HepG2 (cell line): ENCODE results near the gene PRKAR1A. TPM values are rescaled to one million over a fixed set of nuclear protein-coding genes. Genes with fewer than 3 reads are reported as not detected.

ENCODE experiments used
- ATAC-seq: fragments of 200-7000 bp; cut with Tn5 transposase; 3 replicates; pipeline ENCODE4 v1.9.1; 2020; ENCODE audit warnings: mild to moderate bottlenecking, moderate library complexity
- BruUV-seq: library from RNA; stranded (reverse); fragments of 400-500 nt; replicated peaks from 2 replicates; lab custom pipeline; 2021; lab: Mats Ljungman, UMichigan
- CTCF ChIA-PET: fragments of 300-600 bp; formaldehyde crosslinking; extraction: SDS; loops from one replicate; lab custom pipeline; 2021; ENCODE audit warnings: low total read pairs, inconsistent platforms, low intra/inter-chr PET ratio; lab: Yijun Ruan, JAX
- POLR2A ChIA-PET: fragments of 350-600 bp; sonication (Branson Sonifier 250); formaldehyde crosslinking; loops from one replicate; lab custom pipeline; 2020; ENCODE audit warnings: antibody characterized with exemption, inconsistent platforms; lab: Yijun Ruan, JAX
- DNase-seq: peaks from one replicate; pipeline ENCODE4 v3.0.0-alpha.2; 2015; ENCODE audit warnings: low spot score
- FAIRE-seq: peaks from 3 replicates; lab custom pipeline; 2011; peaks lifted over from hg19 to GRCh38; lab: Jason Lieb, UNC
- H2AFZ ChIP-seq: one replicate; pipeline ENCODE4 v1.6.1; 2011; ENCODE audit warnings: low read length, inconsistent platforms
- H3K27ac ChIP-seq: fragments of 300-600 bp; 3 replicates; pipeline ENCODE4 v1.8.0; 2011; ENCODE audit warnings: mixed run types, mild to moderate bottlenecking, mixed read lengths, low read length, inconsistent platforms; ENCODE audit not compliant: insufficient read depth; ENCODE audit errors: extremely low read length
- H3K27me3 ChIP-seq, 2 experiments: fragments of 200-600 bp in 1 of 2; 2 replicates in 1 of 2; 3 replicates in 1 of 2; pipeline versions ENCODE4 v1.6.0 to v1.8.0; 2011; ENCODE audit warnings: low read length in 2 of 2, mild to moderate bottlenecking in 2 of 2, moderate library complexity in 2 of 2, inconsistent platforms in 1 of 2; ENCODE audit not compliant: insufficient read depth in 2 of 2, control insufficient read depth in 1 of 2
- H3K36me3 ChIP-seq, 2 experiments: fragments of 200-600 bp in 1 of 2; replicated peaks in 1 of 2; 2 replicates in 1 of 2; 3 replicates in 1 of 2; pipeline versions ENCODE4 v1.5.1 to v1.8.0; 2011; ENCODE audit warnings: low read length in 2 of 2, inconsistent platforms in 1 of 2; ENCODE audit not compliant: insufficient read depth in 2 of 2, control insufficient read depth in 1 of 2
- H3K4me1 ChIP-seq: 2 replicates; pipeline ENCODE4 v1.5.1; 2012; ENCODE audit warnings: low read length, inconsistent platforms; ENCODE audit not compliant: insufficient read depth
- H3K4me2 ChIP-seq: 2 replicates; pipeline ENCODE4 v1.6.0; 2011; ENCODE audit warnings: low read depth, low read length, inconsistent platforms
- H3K4me3 ChIP-seq, 3 experiments: fragments of 200-600 bp in 1 of 3; sonication (generic), shearing (Covaris generic) in 1 of 3; replicated peaks in 1 of 3; 2 replicates each; pipeline ENCODE4 v1.5.1; 2011 to 2016; ENCODE audit warnings: low read length in 3 of 3, inconsistent platforms in 2 of 3, low read depth in 2 of 3, mild to moderate bottlenecking in 2 of 3, control low read depth in 1 of 3, mixed read lengths in 1 of 3; ENCODE audit not compliant: insufficient read depth in 1 of 3
- H3K79me2 ChIP-seq: one replicate; pipeline ENCODE4 v1.6.1; 2011; ENCODE audit warnings: low read length, inconsistent platforms; ENCODE audit not compliant: insufficient read depth
- H3K9ac ChIP-seq: 2 replicates; pipeline ENCODE4 v1.6.0; 2011; ENCODE audit warnings: mild to moderate bottlenecking, low read depth, low read length, inconsistent platforms; ENCODE audit not compliant: insufficient read depth
- H3K9me3 ChIP-seq: 2 replicates; pipeline ENCODE4 v1.5.1; 2012; ENCODE audit warnings: mild to moderate bottlenecking, low read length
- H4K20me1 ChIP-seq: 2 replicates; pipeline ENCODE4 v1.6.0; 2011; ENCODE audit warnings: inconsistent platforms, mild to moderate bottlenecking, low read length, moderate library complexity; ENCODE audit not compliant: insufficient read depth
- HNRNPL ChIP-seq: fragments of 200-400 bp; formaldehyde crosslinking; IDR thresholded peaks from 2 replicates; pipeline ENCODE4 v1.6.1; 2017; ENCODE audit warnings: mild to moderate bottlenecking, low read depth, low read length
- JUN ChIP-seq: sonication (generic); formaldehyde crosslinking; IDR thresholded peaks from 2 replicates; pipeline ENCODE4 v1.4.0; 2020; ENCODE audit warnings: mild to moderate bottlenecking, missing genetic modification reagents
- NFE2L2 ChIP-seq: fragments of 150-350 bp; IDR thresholded peaks from 2 replicates; pipeline ENCODE4 v1.6.1; 2014; ENCODE audit warnings: low read length
- NKX3-1 ChIP-seq: sonication (generic); formaldehyde crosslinking; IDR thresholded peaks from 2 replicates; pipeline ENCODE4 v1.5.0; 2020; ENCODE audit warnings: missing genetic modification reagents
- SIX1 ChIP-seq: sonication (generic); formaldehyde crosslinking; IDR thresholded peaks from 2 replicates; pipeline ENCODE4 v1.4.0; 2020; ENCODE audit warnings: missing genetic modification reagents, borderline replicate concordance
- ZNF256 ChIP-seq: sonication (generic); formaldehyde crosslinking; conservative IDR thresholded peaks from 2 replicates; pipeline ENCODE4 v1.4.0; 2020; ENCODE audit warnings: missing genetic modification reagents
- ZNF263 ChIP-seq: sonication (generic); formaldehyde crosslinking; IDR thresholded peaks from 2 replicates; pipeline ENCODE4 v1.4.0; 2020; ENCODE audit warnings: missing genetic modification reagents
- ZNF326 ChIP-seq: sonication (generic); formaldehyde crosslinking; IDR thresholded peaks from 2 replicates; pipeline ENCODE4 v1.4.0; 2020; ENCODE audit warnings: missing genetic modification reagents, borderline replicate concordance
- ZNF556 ChIP-seq: sonication (generic); formaldehyde crosslinking; IDR thresholded peaks from 2 replicates; pipeline ENCODE4 v1.4.0; 2020; ENCODE audit warnings: mild to moderate bottlenecking, missing genetic modification reagents, borderline replicate concordance
- ZNF674 ChIP-seq: sonication (generic); formaldehyde crosslinking; IDR thresholded peaks from 2 replicates; pipeline ENCODE4 v1.5.0; 2020; ENCODE audit warnings: low read depth, mild to moderate bottlenecking, missing genetic modification reagents
- ZNF878 ChIP-seq: sonication (generic); formaldehyde crosslinking; IDR thresholded peaks from 2 replicates; pipeline ENCODE4 v1.8.1; 2023; ENCODE audit warnings: mild to moderate bottlenecking, missing genetic modification reagents, moderate library complexity
- WGBS: methylation state at CpG from one replicate; pipeline ENCODE4 v1.1.6; 2017; ENCODE audit warnings: low lambda C conversion rate; 5-methylcytosine and 5-hydroxymethylcytosine counted together
- in situ Hi-C: cut with HindIII; loops from 2 replicates; pipeline ENCODE4 v1.10.0; 2017; ENCODE audit warnings: low pct_unique_long_range_greater_than_20kb; ENCODE audit not compliant: extremely low pct_ligation_motif_present
- intact Hi-C: fragments of 100-400 bp; cut with micrococcal nuclease; formaldehyde crosslinking; loops from one replicate; pipeline ENCODE4 v1.10.0; 2022; ENCODE audit not compliant: unreplicated experiment
- polyA plus RNA-seq, 8 experiments: library from polyadenylated mRNA; depleted of rRNA in 3 of 8; stranded (reverse) in 7 of 8; unstranded in 1 of 8; fragments of >200 nt; fragmentation: Illumina TruSeq in 4 of 8; extraction: Trizol in 4 of 8; gene quantifications; 2 replicates each; pipeline versions ENCODE4 v1.2.1 to v1.2.3, GENCODE V29; 2011 to 2016; ENCODE audit warnings: low read depth in 4 of 8, missing spikeins in 1 of 8, mixed read lengths in 1 of 8; ENCODE audit not compliant: insufficient read depth in 1 of 8
- total RNA-seq, 5 experiments: library from RNA; depleted of rRNA; stranded (reverse); fragments of >200 nt; fragmentation: Illumina TruSeq; extraction: Trizol; gene quantifications; 2 replicates each; pipeline ENCODE4 v1.2.3, GENCODE V29; 2016; ENCODE audit warnings: low read depth in 1 of 5
- TF ChIP-seq, protein P1 (sequence below): sonication (generic); formaldehyde crosslinking; IDR thresholded peaks from 2 replicates; pipeline ENCODE4 v1.9.0; 2021; ENCODE audit warnings: missing genetic modification reagents, borderline replicate concordance
- TF ChIP-seq, protein P2 (sequence below): sonication (generic); formaldehyde crosslinking; IDR thresholded peaks from 2 replicates; pipeline ENCODE4 v1.4.0; 2020; ENCODE audit warnings: mild to moderate bottlenecking, missing genetic modification reagents, borderline replicate concordance

Gene PRKAR1A
- total and polyA plus RNA-seq, 2 of the 13 experiments (the other 11 are each of a cell fraction or from before 2014, with no cell fraction given) = 265 to 266 TPM

DNA sequence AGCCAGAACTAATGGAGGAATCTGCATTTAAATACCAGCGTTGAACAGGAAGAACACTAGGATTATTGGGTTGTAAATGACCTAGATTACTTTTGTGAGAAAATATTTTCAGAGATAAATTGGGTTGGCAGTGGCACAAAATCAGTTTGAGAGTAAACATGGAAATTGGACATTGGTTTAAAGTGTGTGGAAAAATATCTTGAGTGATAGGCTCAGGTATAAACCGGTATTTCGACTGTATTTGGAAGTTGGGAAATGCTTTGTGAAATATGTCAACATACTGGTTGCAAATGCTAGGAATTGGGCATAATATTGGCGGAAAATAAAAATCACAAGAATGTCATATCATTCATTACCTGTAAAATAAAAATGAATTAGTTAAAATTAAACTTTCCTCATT is 15.1 kb downstream of the PRKAR1A start:
- WGBS = 93% methylated on average over 4 of the region's 4 CpGs
- ChIA-PET POLR2A (no interaction called here), CTCF (no interaction called here)
- H4K20me1 ChIP-seq = no peaks in the 10 kb centered on the region
- peaks cover 25 to 96% of the 10 kb centered on the region in 2 experiments for H3K36me3 ChIP-seq
- intact Hi-C loops = no loop called here
- no peak overlapping the region for H3K9ac ChIP-seq
- in situ Hi-C loops = no loop called here
- H3K4me3 ChIP-seq = no peak overlapping the region
- ATAC-seq (no peak), FAIRE-seq (no peak), DNase-seq (no peak)
- H3K27ac ChIP-seq = no peak overlapping the region
- H2AFZ ChIP-seq = no peak overlapping the region
- H3K4me1 ChIP-seq = no peaks in the 10 kb centered on the region
- no peak overlapping the region for H3K4me2 ChIP-seq
- no peaks in the 10 kb centered on the region for H3K9me3 ChIP-seq
- TF ChIP-seq NKX3-1 = 0 out of 2 replicates have a peak, but pooled peaks have one; percentile 37
- TF ChIP-seq ZNF263 (CRISPR knock-in tag) = no peak
- no TSS peak for BruUV-seq
- no peaks in the 10 kb centered on the region for H3K27me3 ChIP-seq
- no peaks in the 10 kb centered on the region for H3K79me2 ChIP-seq

DNA sequence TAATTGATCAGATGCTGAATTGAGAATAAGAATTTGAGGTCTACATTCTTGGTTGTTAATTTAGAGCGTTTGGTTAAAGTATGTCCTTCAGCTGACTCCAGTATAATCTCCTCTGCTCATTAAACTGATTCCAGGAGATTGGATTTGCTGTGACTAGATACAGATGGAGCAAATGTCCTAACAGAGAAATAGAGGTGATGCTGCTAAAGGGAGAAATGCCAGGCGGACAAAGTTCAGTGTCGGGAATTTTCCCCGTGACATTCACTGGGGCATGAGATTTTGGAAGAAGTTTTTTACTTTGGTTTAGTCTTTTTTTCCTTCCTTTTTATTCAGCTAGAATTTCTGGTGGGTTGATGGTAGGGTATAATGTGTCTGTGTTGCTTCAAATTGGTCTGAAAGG is 19.0 kb downstream of the PRKAR1A start:
- Histone ChIP-seq H3K36me3 (peaks cover 21 to 74% of the 10 kb centered on the region in 2 experiments), H4K20me1 (no peaks in the 10 kb centered on the region), H2AFZ (no peak overlapping the region), H3K79me2 (no peaks in the 10 kb centered on the region), H3K9me3 (no peaks in the 10 kb centered on the region), H3K4me1 (peaks cover 16% of the 10 kb centered on the region), H3K27ac (no peak overlapping the region), H3K9ac (no peak overlapping the region), H3K27me3 (no peaks in the 10 kb centered on the region), H3K4me2 (no peak overlapping the region), H3K4me3 (no peak overlapping the region)
- ChIA-PET CTCF (no interaction called here), POLR2A (no interaction called here)
- ATAC-seq (no peak), FAIRE-seq (no peak), DNase-seq (no peak)
- BruUV-seq = TSS peak; percentile 24
- 94% methylated on average over 4 of the region's 4 CpGs for WGBS
- in situ Hi-C loops = no loop called here
- intact Hi-C loops = loop anchor here (5.0 kb wide), 1 partner anchor 716 kb away; no protein-coding TSS in a partner anchor
- no peak for TF ChIP-seq ZNF256 (CRISPR knock-in tag)
- TF ChIP-seq ZNF674 (CRISPR knock-in tag) = no peak
- TF ChIP-seq ZNF556 (CRISPR knock-in tag) = no peak
- TF ChIP-seq NFE2L2 = no peak
- no peak for TF ChIP-seq HNRNPL
- TF ChIP-seq JUN (CRISPR knock-in tag) = no peak
- TF ChIP-seq SIX1 = no peak
- TF ChIP-seq, protein P1, sequence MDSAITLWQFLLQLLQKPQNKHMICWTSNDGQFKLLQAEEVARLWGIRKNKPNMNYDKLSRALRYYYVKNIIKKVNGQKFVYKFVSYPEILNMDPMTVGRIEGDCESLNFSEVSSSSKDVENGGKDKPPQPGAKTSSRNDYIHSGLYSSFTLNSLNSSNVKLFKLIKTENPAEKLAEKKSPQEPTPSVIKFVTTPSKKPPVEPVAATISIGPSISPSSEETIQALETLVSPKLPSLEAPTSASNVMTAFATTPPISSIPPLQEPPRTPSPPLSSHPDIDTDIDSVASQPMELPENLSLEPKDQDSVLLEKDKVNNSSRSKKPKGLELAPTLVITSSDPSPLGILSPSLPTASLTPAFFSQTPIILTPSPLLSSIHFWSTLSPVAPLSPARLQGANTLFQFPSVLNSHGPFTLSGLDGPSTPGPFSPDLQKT (CRISPR knock-in tag) = no peak
- no peak for TF ChIP-seq ZNF326 (CRISPR knock-in tag)
- TF ChIP-seq, protein P2, sequence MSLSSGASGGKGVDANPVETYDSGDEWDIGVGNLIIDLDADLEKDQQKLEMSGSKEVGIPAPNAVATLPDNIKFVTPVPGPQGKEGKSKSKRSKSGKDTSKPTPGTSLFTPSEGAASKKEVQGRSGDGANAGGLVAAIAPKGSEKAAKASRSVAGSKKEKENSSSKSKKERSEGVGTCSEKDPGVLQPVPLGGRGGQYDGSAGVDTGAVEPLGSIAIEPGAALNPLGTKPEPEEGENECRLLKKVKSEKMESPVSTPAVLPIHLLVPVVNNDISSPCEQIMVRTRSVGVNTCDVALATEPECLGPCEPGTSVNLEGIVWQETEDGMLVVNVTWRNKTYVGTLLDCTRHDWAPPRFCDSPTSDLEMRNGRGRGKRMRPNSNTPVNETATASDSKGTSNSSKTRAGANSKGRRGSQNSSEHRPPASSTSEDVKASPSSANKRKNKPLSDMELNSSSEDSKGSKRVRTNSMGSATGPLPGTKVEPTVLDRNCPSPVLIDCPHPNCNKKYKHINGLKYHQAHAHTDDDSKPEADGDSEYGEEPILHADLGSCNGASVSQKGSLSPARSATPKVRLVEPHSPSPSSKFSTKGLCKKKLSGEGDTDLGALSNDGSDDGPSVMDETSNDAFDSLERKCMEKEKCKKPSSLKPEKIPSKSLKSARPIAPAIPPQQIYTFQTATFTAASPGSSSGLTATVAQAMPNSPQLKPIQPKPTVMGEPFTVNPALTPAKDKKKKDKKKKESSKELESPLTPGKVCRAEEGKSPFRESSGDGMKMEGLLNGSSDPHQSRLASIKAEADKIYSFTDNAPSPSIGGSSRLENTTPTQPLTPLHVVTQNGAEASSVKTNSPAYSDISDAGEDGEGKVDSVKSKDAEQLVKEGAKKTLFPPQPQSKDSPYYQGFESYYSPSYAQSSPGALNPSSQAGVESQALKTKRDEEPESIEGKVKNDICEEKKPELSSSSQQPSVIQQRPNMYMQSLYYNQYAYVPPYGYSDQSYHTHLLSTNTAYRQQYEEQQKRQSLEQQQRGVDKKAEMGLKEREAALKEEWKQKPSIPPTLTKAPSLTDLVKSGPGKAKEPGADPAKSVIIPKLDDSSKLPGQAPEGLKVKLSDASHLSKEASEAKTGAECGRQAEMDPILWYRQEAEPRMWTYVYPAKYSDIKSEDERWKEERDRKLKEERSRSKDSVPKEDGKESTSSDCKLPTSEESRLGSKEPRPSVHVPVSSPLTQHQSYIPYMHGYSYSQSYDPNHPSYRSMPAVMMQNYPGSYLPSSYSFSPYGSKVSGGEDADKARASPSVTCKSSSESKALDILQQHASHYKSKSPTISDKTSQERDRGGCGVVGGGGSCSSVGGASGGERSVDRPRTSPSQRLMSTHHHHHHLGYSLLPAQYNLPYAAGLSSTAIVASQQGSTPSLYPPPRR (CRISPR knock-in tag) = no peak
- TF ChIP-seq ZNF878 (CRISPR knock-in tag) = no peak
